Astrocyte (in vitro differentiated cells and primary cell): ENCODE results near the gene CLEC4D.

Experiments used
- CTCF ChIP-seq: IDR thresholded peaks from 2 replicates; pipeline ENCODE4 v1.5.1; 2011; ENCODE audit warnings: low read depth, mild to moderate bottlenecking, inconsistent platforms, low read length, moderate library complexity; ENCODE audit not compliant: insufficient read depth
- EZH2 ChIP-seq: IDR thresholded peaks from 2 replicates; pipeline ENCODE4 v1.6.1; 2012; ENCODE audit warnings: mild to moderate bottlenecking, low read length, inconsistent platforms; ENCODE audit not compliant: insufficient read depth

- no peak for TF ChIP-seq CTCF
- no peak for TF ChIP-seq EZH2
Observed at GRCh38 chr12:8527250-8528130, 14.2 kb downstream of the CLEC4D start.
